HCT116 (cell line): ENCODE data around the gene THEM4. TPM values are rescaled to one million over a fixed set of nuclear protein-coding genes. Genes with fewer than 3 reads are reported as not detected.

Experiments
- ATAC-seq: fragments of 200-7000 bp; cut with Tn5 transposase; 2 replicates; pipeline ENCODE4 v1.9.1; 2020; ENCODE audit warnings: mild to moderate bottlenecking, moderate library complexity
- BruUV-seq: library from RNA; stranded (reverse); fragments of 400-500 nt; replicated peaks from 2 replicates; lab custom pipeline; 2021; lab: Mats Ljungman, UMichigan
- CTCF ChIA-PET: fragments of 300-600 bp; sonication (Branson Sonifier 250); formaldehyde crosslinking; loops from one replicate; lab custom pipeline; 2021; ENCODE audit warnings: antibody characterized with exemption; lab: Charles Lee
- POLR2A ChIA-PET: fragments of 300-600, 350-600 bp; sonication (Branson Sonifier 250); formaldehyde crosslinking; loops from one replicate; lab custom pipeline; 2021; ENCODE audit warnings: antibody characterized with exemption; lab: Charles Lee
- RAD21 ChIA-PET, 2 experiments: fragments of 300-600 bp; sonication (Branson Sonifier 250); formaldehyde crosslinking; loops; one replicate each; lab custom pipeline; 2023; ENCODE audit warnings: low total read pairs in 2 of 2; ENCODE audit not compliant: uncharacterized antibody in 2 of 2, unreplicated experiment in 2 of 2, low non-redundant PET in 1 of 2; lab: Charles Lee
- DNase-seq: peaks from one replicate; pipeline ENCODE4 v3.0.0-alpha.2; 2010; ENCODE audit warnings: low read depth, low spot score
- H2AFZ ChIP-seq: fragments of 200-600 bp; shearing (Covaris generic), sonication (generic); 2 replicates; pipeline ENCODE4 v1.6.1; 2017; ENCODE audit warnings: low read depth, mixed run types, mixed read lengths, antibody characterized with exemption, low read length; ENCODE audit not compliant: poor library complexity, severe bottlenecking
- H3K27ac ChIP-seq: 2 replicates; pipeline ENCODE4 v1.5.1; 2012; ENCODE audit warnings: low read depth, low read length
- H3K27me3 ChIP-seq: fragments of 200-600 bp; sonication (generic); 2 replicates; pipeline ENCODE4 v1.6.1; 2016; ENCODE audit warnings: mixed run types, low read length, mixed read lengths; ENCODE audit not compliant: insufficient read depth
- H3K36me3 ChIP-seq, 2 experiments: fragments of 200-500 bp in 1 of 2; fragments of 200-600 bp in 1 of 2; sonication (Bioruptor generic) in 1 of 2; sonication (generic) in 1 of 2; 2 replicates each; pipeline versions ENCODE4 v1.5.1 to v1.6.1; 2014 to 2016; ENCODE audit warnings: low read length in 2 of 2, inconsistent platforms in 1 of 2, mixed read lengths in 1 of 2, mixed run types in 1 of 2; ENCODE audit not compliant: insufficient read depth in 2 of 2, control insufficient read depth in 1 of 2
- H3K4me1 ChIP-seq, 2 experiments: fragments of 200-600 bp in 1 of 2; sonication (generic) in 1 of 2; 2 replicates each; pipeline versions ENCODE4 v1.5.1 to v1.6.1; 2012 to 2017; ENCODE audit warnings: low read length in 2 of 2, inconsistent platforms in 1 of 2, mild to moderate bottlenecking in 1 of 2, mixed read lengths in 1 of 2, mixed run types in 1 of 2, moderate library complexity in 1 of 2; ENCODE audit not compliant: insufficient read depth in 2 of 2, control insufficient read depth in 1 of 2
- H3K4me2 ChIP-seq: fragments of 200-600 bp; sonication (generic); 2 replicates; pipeline ENCODE4 v1.6.1; 2017; ENCODE audit warnings: mixed run types, low read length, mixed read lengths
- H3K4me3 ChIP-seq, 2 experiments: fragments of 200-600 bp in 1 of 2; sonication (generic) in 1 of 2; replicated peaks in 1 of 2; 2 replicates each; pipeline ENCODE4 v1.5.1; 2011 to 2016; ENCODE audit warnings: low read length in 2 of 2, control low read depth in 1 of 2, low read depth in 1 of 2, mild to moderate bottlenecking in 1 of 2, mixed read lengths in 1 of 2, mixed run types in 1 of 2
- H3K79me2 ChIP-seq: fragments of 200-600 bp; sonication (generic); 2 replicates; pipeline ENCODE4 v1.6.1; 2017; ENCODE audit warnings: mild to moderate bottlenecking, mixed run types, low read length, moderate library complexity, mixed read lengths; ENCODE audit not compliant: insufficient read depth
- H3K9ac ChIP-seq: fragments of 200-600 bp; sonication (generic); 2 replicates; pipeline ENCODE4 v1.6.1; 2016; ENCODE audit warnings: low read length, mixed read lengths
- H3K9me2 ChIP-seq: fragments of 200-600 bp; sonication (generic), shearing (Covaris generic); 2 replicates; pipeline ENCODE4 v1.6.1; 2017; ENCODE audit warnings: mixed run types, mild to moderate bottlenecking, moderate library complexity; ENCODE audit not compliant: insufficient read depth
- H3K9me3 ChIP-seq, 2 experiments: fragments of 200-500 bp in 1 of 2; fragments of 200-600 bp in 1 of 2; sonication (Bioruptor generic) in 1 of 2; sonication (generic) in 1 of 2; 2 replicates each; pipeline ENCODE4 v1.6.1; 2014 to 2017; ENCODE audit warnings: low read length in 2 of 2, mixed read lengths in 2 of 2, inconsistent platforms in 1 of 2, low read depth in 1 of 2, mild to moderate bottlenecking in 1 of 2, mixed run types in 1 of 2, moderate library complexity in 1 of 2; ENCODE audit not compliant: control insufficient read depth in 1 of 2, insufficient read depth in 1 of 2
- H4K20me1 ChIP-seq: fragments of 200-600 bp; sonication (generic), shearing (Covaris generic); 2 replicates; pipeline ENCODE4 v1.6.1; 2017; ENCODE audit warnings: mixed run types, mild to moderate bottlenecking, moderate library complexity; ENCODE audit not compliant: insufficient read depth
- EGR1 ChIP-seq: IDR thresholded peaks from 2 replicates; pipeline ENCODE4 v1.6.1; 2012; ENCODE audit warnings: low read depth
- ELF1 ChIP-seq: IDR thresholded peaks from 2 replicates; pipeline ENCODE4 v1.6.1; 2012; ENCODE audit warnings: low read depth, borderline replicate concordance
- EZH2phosphoT487 ChIP-seq: fragments of 200-600 bp; IDR thresholded peaks from 2 replicates; pipeline ENCODE4 v1.6.1; 2018; ENCODE audit warnings: antibody characterized with exemption, borderline replicate concordance
- FOSL1 ChIP-seq: IDR thresholded peaks from 2 replicates; pipeline ENCODE4 v1.6.1; 2012; ENCODE audit warnings: low read depth
- JUND ChIP-seq: IDR thresholded peaks from 2 replicates; pipeline ENCODE4 v1.6.1; 2012
- POLR2AphosphoS5 ChIP-seq: IDR thresholded peaks from 2 replicates; pipeline ENCODE4 v1.6.1; 2011; ENCODE audit warnings: mild to moderate bottlenecking, low read depth, low read length, moderate library complexity
- RAD21 ChIP-seq: IDR thresholded peaks from 2 replicates; pipeline ENCODE4 v1.6.1; 2012; ENCODE audit warnings: low read depth, mild to moderate bottlenecking
- SIN3A ChIP-seq: IDR thresholded peaks from 2 replicates; pipeline ENCODE4 v1.6.1; 2012; ENCODE audit warnings: low read depth
- SP1 ChIP-seq: IDR thresholded peaks from 2 replicates; pipeline ENCODE4 v1.6.1; 2012; ENCODE audit warnings: low read depth
- SRF ChIP-seq: IDR thresholded peaks from 2 replicates; pipeline ENCODE4 v1.6.1; 2012; ENCODE audit warnings: low read depth
- TCF7L2 ChIP-seq: IDR thresholded peaks from 2 replicates; pipeline ENCODE4 v1.7.0; 2011; ENCODE audit warnings: borderline replicate concordance, inconsistent platforms; ENCODE audit not compliant: insufficient read depth, insufficient read length; ENCODE audit errors: extremely low read depth
- ZFX ChIP-seq: fragments of 450-650 bp; IDR thresholded peaks from 2 replicates; pipeline ENCODE4 v1.6.1; 2017
- ZNF274 ChIP-seq: fragments of 200-500 bp; sonication (Bioruptor generic); IDR thresholded peaks from 2 replicates; pipeline ENCODE4 v1.6.1; 2014; ENCODE audit warnings: mild to moderate bottlenecking, low read depth, low read length, inconsistent platforms
- intact Hi-C: fragments of 100-400 bp; cut with micrococcal nuclease; formaldehyde crosslinking; loops from 2 replicates; pipeline ENCODE4 v1.10.0; 2022
- total RNA-seq: library from RNA; stranded (reverse); gene quantifications from one replicate; pipeline ENCODE4 v1.2.1, GENCODE V29; 2021; ENCODE audit not compliant: unreplicated experiment
- TF ChIP-seq, protein P1 (sequence below): IDR thresholded peaks from 2 replicates; pipeline ENCODE4 v1.6.1; 2012
- TF ChIP-seq, protein P2 (sequence below): IDR thresholded peaks from 2 replicates; pipeline ENCODE4 v1.6.1; 2011; ENCODE audit warnings: mild to moderate bottlenecking, low read length, moderate library complexity; ENCODE audit not compliant: insufficient replicate concordance; ENCODE audit errors: extremely low read depth
- TF ChIP-seq, protein P3 (sequence below): IDR thresholded peaks from 2 replicates; pipeline ENCODE4 v1.6.1; 2012

Gene THEM4
- total RNA-seq, 1 experiment from 2014 or later, result 17.0 TPM

DNA sequence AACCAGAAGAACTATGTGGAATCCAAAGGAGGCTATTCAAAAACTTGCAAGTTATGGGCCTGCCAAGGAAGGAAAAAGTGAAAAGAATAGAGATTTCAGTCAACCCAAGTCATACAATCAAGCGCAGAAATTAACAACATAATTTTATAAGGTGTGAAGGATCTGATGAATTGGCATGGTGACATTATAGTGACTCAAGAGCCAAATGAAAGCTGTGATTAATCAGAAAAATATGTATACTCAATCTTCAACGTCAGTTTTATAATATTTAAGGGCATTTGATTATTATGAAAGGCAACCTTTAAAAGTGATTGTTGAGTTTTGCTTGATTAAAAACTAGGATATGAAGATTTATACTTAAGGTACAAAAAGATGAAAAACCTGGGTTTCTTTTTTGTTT lies 37.8 kb upstream of the THEM4 start:
- H2AFZ ChIP-seq, result peak overlapping the region; percentile 59
- RAD21 ChIA-PET, result no interaction called here
- H3K9me3 ChIP-seq, result no peaks in the 10 kb centered on the region
- no TSS peak for BruUV-seq
- H3K4me2 ChIP-seq, result peak overlapping the region; percentile 63
- no peak overlapping the region for H3K27ac ChIP-seq
- no peaks in the 10 kb centered on the region for H3K36me3 ChIP-seq
- POLR2A ChIA-PET, result no interaction called here
- peaks cover 29 to 44% of the 10 kb centered on the region in 2 experiments for H3K4me1 ChIP-seq
- intact Hi-C loops, result no loop called here
- no peaks in the 10 kb centered on the region for H3K9me2 ChIP-seq
- H3K79me2 ChIP-seq, result no peaks in the 10 kb centered on the region
- H3K4me3 ChIP-seq, result no peak overlapping the region
- CTCF ChIA-PET, result interaction anchor here (1.0 to 1.6 kb wide), 2 partner anchors 21 to 55 kb away, joined by 4 to 7 read pairs; no protein-coding TSS in a partner anchor
- H3K9ac ChIP-seq, result no peak overlapping the region
- ATAC-seq (no peak), DNase-seq (no peak)
- TF ChIP-seq SRF, result no peak
- peak; percentile 54; the same call in 1 of the 2 replicates for TF ChIP-seq JUND
- TF ChIP-seq FOSL1, result peak; percentile 75
- no peaks in the 10 kb centered on the region for H3K27me3 ChIP-seq
- H4K20me1 ChIP-seq, result no peaks in the 10 kb centered on the region

DNA sequence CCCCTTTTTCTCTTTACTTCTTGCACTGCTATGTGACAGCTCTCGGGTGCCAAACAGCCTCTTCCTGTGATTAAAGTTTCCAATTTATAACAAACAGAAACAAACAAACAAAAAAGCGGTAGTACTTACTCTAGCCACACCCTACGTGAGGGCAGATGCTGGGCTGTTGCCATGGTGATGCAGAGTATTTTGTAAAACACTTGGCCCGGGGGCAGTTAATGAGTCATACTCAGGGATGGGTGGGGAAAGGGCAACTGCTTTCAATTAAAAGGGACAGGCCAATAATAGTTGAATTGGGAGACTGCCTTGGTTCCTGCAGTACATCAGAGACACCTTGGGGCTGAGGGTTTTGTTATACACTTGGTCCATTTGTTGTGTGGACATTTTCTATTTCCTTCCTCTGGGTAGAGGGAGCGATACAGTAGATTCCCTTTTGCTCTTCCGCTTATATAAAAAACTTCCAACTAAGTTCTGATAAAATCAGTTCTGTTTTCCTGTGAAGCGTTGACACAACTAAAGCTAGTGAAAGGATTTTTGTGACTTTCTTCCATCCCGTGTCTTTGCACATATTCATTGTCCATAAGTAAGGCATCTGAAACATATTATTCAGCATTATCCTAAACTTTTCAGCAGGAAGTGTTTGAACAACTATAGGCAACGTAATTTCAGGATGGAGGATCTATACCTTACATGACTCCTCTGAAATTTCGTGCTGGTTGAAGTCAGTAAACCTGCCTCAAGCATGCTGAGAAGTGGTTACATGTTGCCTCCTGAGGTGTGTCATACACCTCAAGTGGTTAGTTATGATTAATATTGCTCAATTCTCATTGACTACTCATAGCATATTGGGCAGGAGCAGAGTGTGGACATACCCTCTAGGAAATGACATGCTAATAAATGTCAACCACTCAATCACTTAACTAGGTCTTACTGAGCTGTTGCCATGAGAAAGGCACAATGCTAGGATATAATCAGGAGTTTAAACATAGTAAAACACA lies 36.7 kb upstream of the THEM4 start:
- no peaks in the 10 kb centered on the region for H4K20me1 ChIP-seq
- H3K36me3 ChIP-seq, result no peaks in the 10 kb centered on the region
- no peaks in the 10 kb centered on the region for H3K9me2 ChIP-seq
- peak overlapping the region; percentile 63 for H3K4me2 ChIP-seq
- CTCF ChIA-PET, result interaction anchor here (0.7 to 2.0 kb wide), 8 partner anchors 8 to 67 kb away, joined by 3 to 7 read pairs (median 4); no protein-coding TSS in a partner anchor
- peak overlapping the region; percentile 79 for H2AFZ ChIP-seq
- H3K27me3 ChIP-seq, result no peaks in the 10 kb centered on the region
- RAD21 ChIA-PET, result no interaction called here
- H3K9ac ChIP-seq, result peak overlapping the region; percentile 20; the same call in 1 of the 2 replicates
- POLR2A ChIA-PET, result no interaction called here
- DNase-seq (peak; percentile 93), ATAC-seq (peak; percentile 78)
- H3K79me2 ChIP-seq, result no peaks in the 10 kb centered on the region
- intact Hi-C loops, result loop anchor here (2.0 kb wide), 1 partner anchor 47 kb away; the partner anchor contains the start of gene S100A10
- H3K4me1 ChIP-seq, result peaks cover 29 to 53% of the 10 kb centered on the region in 2 experiments
- H3K9me3 ChIP-seq, result no peaks in the 10 kb centered on the region
- H3K27ac ChIP-seq, result peak overlapping the region; percentile 7; the same call in 1 of the 2 replicates
- BruUV-seq, result no TSS peak
- peak overlapping the region in 1 of 2 experiments; percentile 5; a peak in 1 of 4 replicates for H3K4me3 ChIP-seq
- no peak for TF ChIP-seq TCF7L2
- no peak for TF ChIP-seq EZH2phosphoT487
- TF ChIP-seq, protein P1, sequence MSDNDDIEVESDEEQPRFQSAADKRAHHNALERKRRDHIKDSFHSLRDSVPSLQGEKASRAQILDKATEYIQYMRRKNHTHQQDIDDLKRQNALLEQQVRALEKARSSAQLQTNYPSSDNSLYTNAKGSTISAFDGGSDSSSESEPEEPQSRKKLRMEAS, result peak; percentile 57; the same call in 1 of the 2 replicates
- no peak for TF ChIP-seq ZFX
- TF ChIP-seq SP1, result peak; percentile 72
- TF ChIP-seq FOSL1, result peak; percentile 83
- no peak for TF ChIP-seq SIN3A
- TF ChIP-seq, protein P2, sequence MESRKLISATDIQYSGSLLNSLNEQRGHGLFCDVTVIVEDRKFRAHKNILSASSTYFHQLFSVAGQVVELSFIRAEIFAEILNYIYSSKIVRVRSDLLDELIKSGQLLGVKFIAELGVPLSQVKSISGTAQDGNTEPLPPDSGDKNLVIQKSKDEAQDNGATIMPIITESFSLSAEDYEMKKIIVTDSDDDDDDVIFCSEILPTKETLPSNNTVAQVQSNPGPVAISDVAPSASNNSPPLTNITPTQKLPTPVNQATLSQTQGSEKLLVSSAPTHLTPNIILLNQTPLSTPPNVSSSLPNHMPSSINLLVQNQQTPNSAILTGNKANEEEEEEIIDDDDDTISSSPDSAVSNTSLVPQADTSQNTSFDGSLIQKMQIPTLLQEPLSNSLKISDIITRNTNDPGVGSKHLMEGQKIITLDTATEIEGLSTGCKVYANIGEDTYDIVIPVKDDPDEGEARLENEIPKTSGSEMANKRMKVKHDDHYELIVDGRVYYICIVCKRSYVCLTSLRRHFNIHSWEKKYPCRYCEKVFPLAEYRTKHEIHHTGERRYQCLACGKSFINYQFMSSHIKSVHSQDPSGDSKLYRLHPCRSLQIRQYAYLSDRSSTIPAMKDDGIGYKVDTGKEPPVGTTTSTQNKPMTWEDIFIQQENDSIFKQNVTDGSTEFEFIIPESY, result no peak
- TF ChIP-seq, protein P3, sequence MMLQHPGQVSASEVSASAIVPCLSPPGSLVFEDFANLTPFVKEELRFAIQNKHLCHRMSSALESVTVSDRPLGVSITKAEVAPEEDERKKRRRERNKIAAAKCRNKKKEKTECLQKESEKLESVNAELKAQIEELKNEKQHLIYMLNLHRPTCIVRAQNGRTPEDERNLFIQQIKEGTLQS, result no peak
- peak; percentile 82 for TF ChIP-seq JUND
- no peak for TF ChIP-seq EGR1
- no peak for TF ChIP-seq POLR2AphosphoS5
- no peak for TF ChIP-seq SRF
- TF ChIP-seq ZNF274, result no peak
- TF ChIP-seq ELF1, result no peak
- no peak; the same call in 1 of the 2 replicates for TF ChIP-seq RAD21
